ENCODE data around the gene VPS37C. TPM values are rescaled to one million over a fixed set of nuclear protein-coding genes. Genes with fewer than 3 reads are reported as not detected.
A peak's percentile ranks its signal among the peaks of the same experiment; 100 is the strongest.
"Not testable (repeated sequence)": the region's sequence is repeated elsewhere in the genome, so short reads cannot be mapped to it uniquely, and the experiment has no call there.

Gene VPS37C
- total RNA-seq (10 to 100 TPM; 15.7 to 32.3 (median 23.5) TPM), polyA plus RNA-seq (10 to 100 TPM in 1 of 3 donors, 1 to 10 TPM in 2; 6.1 to 15.9 (median 8.9) TPM)
- long read RNA-seq, donor 1, partial matches to known transcripts, result 0 of 4 reads
- long read RNA-seq, donor 1, other reads (novel, unspliced or antisense), result 0 of 4 reads
- long read RNA-seq, donor 2, transcript VPS37C-201 (5 exons, 2,865 nt), result major isoform, 8 of 8 reads
- long read RNA-seq, donor 2, partial matches to known transcripts, result 0 of 8 reads
- long read RNA-seq, donor 2, other reads (novel, unspliced or antisense), result 0 of 8 reads

- peak in 1 of 3 donors; percentile 45 for TF ChIP-seq POLR2A (IDR thresholded peaks at IDR 0.05)
- TF ChIP-seq POLR2AphosphoS5 (IDR thresholded peaks at IDR 0.05), result peak; percentile 89 to 91 (median 90)
- peak in 6 of 11 experiments; percentile 17 to 38 (median 28) for TF ChIP-seq CTCF (IDR thresholded peaks at IDR 0.05 in 8 of 11, conservative IDR thresholded peaks at IDR 0.05 in 3 of 11)
- Histone ChIP-seq H3K4me3 (peak within 1 kb of the TSS; percentile 35 to 85 (median 67)), H3K27ac (peak within 1 kb of the TSS; percentile 82 to 99 (median 98)), H3K9me3 (no peaks in the 10 kb centered on the region), H3K36me3 (peaks cover 0 to 12% (median 0%) of the 10 kb centered on the region in 6 donors), H3K27me3 (replicated peaks in 1 of 7) (no peaks in the 10 kb centered on the region), H3K4me1 (peaks cover 17 to 82% (median 64%) of the 10 kb centered on the region in 6 donors)
- DNase-seq, result peak; percentile 98
- intact Hi-C loops (cut with DNase I; ENCODE audit: low total_unique reads), result no loop called here
- WGBS, 5 donors, result 0 to 1% (median 0%) methylated on average over 38 to 85 of the region's 85 CpGs
Observed at GRCh38 chr11:61161190-61162091, at the start of gene VPS37C. VPS37C (minus strand) TSS chr11:61161426; CDS start chr11:61138829, 22,597 bp downstream.

- H3K4me1 ChIP-seq; DNase-seq; H3K27ac ChIP-seq; H3K27me3 ChIP-seq (replicated peaks in 1 of 7); H3K36me3 ChIP-seq; H3K9me3 ChIP-seq; intact Hi-C loops (cut with DNase I; ENCODE audit: low total_unique reads); H3K4me3 ChIP-seq: not testable (repeated sequence)
- no CpG with 5 or more reads among the region's 6 CpGs for WGBS, 5 donors
Observed at GRCh38 chr11:61210629-61211028, 49.4 kb upstream of the VPS37C start.

- no CpG with 5 or more reads among the region's 9 CpGs for WGBS, 5 donors
- H3K36me3 ChIP-seq; H3K27ac ChIP-seq; H3K27me3 ChIP-seq (replicated peaks in 1 of 7); H3K4me3 ChIP-seq; H3K9me3 ChIP-seq; DNase-seq; intact Hi-C loops (cut with DNase I; ENCODE audit: low total_unique reads): not testable (repeated sequence)
- H3K4me1 ChIP-seq, result peaks cover 0 to 11% (median 0%) of the 10 kb centered on the region in 6 donors
Observed at GRCh38 chr11:61207636-61208310, 46.5 kb upstream of the VPS37C start.

GRCh38 chr11:61204502-61205059 is 43.4 kb upstream of the VPS37C start:
- H3K9me3 ChIP-seq; H3K4me3 ChIP-seq; H3K27ac ChIP-seq; intact Hi-C loops (cut with DNase I; ENCODE audit: low total_unique reads); H3K36me3 ChIP-seq; H3K27me3 ChIP-seq (replicated peaks in 1 of 7); DNase-seq: not testable (repeated sequence)
- 84 to 90% (median 89%) methylated on average over 14 of the region's 14 CpGs for WGBS, 5 donors
- H3K4me1 ChIP-seq, result peaks cover 0 to 11% (median 0%) of the 10 kb centered on the region in 6 donors

- H3K27ac ChIP-seq; intact Hi-C loops (cut with DNase I; ENCODE audit: low total_unique reads); H3K27me3 ChIP-seq (replicated peaks in 1 of 7); H3K36me3 ChIP-seq; DNase-seq; H3K9me3 ChIP-seq; H3K4me3 ChIP-seq: not testable (repeated sequence)
- peaks cover 0 to 11% (median 0%) of the 10 kb centered on the region in 6 donors for H3K4me1 ChIP-seq
- WGBS, 5 donors, result no CpG with 5 or more reads among the region's 5 CpGs
Observed at GRCh38 chr11:61203873-61204272, 42.6 kb upstream of the VPS37C start.

GRCh38 chr11:61202950-61203746 is 41.9 kb upstream of the VPS37C start, which contains the start of gene PGA3:
PGA3 (plus strand) TSS chr11:61203515; CDS start chr11:61203565, 50 bp downstream.
- H3K36me3 ChIP-seq; DNase-seq; H3K9me3 ChIP-seq; H3K27me3 ChIP-seq (replicated peaks in 1 of 7); H3K4me3 ChIP-seq; H3K27ac ChIP-seq; intact Hi-C loops (cut with DNase I; ENCODE audit: low total_unique reads): not testable (repeated sequence)
- 69 to 81% (median 70%) methylated on average over 15 to 17 of the region's 18 CpGs for WGBS, 5 donors
- H3K4me1 ChIP-seq, result peaks cover 0 to 11% (median 0%) of the 10 kb centered on the region in 6 donors
